NCI-H524 (cell line): Measurements from ENCODE around the gene GFI1.

Source experiments
- DNase-seq, 2 experiments: peaks; one replicate each; lab custom pipeline; 2025; lab: John Stamatoyannopoulos, UW

The GFI1 gene

DNA sequence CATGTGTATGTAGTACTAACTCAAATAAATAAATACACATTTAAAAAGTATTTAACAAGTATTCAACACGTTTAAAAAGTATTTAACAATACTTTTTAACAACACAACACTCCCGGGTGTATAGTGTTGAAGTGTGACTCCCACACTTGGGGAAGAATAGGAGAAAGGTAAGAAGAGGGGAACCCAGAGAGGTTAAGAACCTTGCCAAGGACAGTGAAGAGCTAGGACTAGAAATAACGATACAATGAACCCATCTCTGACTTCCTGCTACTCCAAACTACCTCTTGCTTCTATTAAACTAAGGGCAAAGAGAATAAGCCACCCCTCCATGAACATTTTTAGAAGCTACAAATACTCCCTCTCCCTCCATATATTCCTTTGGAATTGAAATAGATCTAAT is 1.7 kb upstream of the GFI1 start:
- DNase-seq = no peak

DNA sequence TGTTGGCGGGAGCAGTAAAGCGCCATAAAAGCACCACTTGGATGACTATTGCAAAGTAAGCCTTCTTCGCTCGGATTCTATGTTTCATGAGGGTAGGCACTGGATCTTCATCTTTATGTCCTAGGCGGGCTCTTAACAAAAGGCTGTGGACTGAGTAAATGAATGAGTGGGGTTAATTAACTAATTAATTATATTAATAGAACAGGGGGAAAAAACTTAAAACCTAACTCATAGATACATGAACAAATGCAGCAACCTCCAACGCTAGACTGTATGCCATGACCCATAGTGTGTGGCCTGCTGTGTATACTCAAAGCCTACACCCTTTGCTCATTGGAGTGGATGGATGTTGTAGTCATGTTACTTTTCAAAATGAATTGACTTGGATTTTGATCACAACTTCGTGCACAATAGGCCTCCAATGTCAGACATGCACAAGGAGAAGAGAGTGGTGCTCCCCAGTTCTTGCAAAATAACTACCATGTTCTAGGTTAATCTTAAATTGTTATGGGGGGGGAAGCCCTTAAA is 417 bp upstream of the GFI1 start:
- no peak for DNase-seq

DNA sequence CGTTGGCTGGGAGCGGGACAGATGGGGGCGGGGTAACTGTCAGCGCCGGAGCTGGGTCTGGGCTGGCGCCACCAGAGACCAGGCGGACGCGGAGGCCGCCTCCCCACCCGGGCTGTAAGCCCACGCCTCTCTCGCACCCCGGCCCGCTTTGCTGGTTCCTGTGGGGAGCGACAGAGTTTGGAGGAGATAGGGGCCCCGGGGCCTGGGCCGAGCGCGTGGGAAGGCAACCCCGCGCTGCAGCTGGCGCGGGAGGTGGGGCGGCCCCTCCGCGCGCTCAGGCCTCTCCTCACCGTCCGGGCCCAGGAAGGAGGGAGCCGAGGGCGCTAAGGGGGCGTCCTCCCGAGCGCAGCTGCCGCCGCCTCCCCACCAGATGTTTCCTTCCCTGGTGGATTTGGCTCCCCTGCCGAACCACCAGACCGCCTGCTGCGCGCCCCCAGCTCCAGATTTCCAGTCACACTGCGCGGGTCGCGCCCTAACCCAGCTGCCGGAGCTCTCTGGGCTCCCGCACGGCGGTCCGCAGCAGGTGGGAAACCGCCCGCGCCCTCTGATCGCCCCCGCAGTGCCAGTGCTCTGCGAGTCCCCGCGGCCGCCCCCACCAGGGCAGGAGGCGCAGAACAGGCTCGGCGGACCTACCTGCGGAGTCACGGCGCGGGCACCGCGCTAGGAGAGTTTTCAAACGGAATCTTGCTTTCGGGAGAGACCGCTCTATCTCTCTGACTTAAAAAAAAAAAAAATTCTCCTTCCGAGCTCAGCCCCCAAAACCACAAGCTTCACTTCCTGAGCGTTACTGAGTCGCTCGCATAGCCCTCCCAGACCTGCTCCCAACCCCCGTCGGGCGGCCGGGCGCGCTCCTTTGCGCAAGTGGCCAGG is 1.1 kb downstream of the GFI1 start:
- peak; percentile 57 to 71 for DNase-seq

DNA sequence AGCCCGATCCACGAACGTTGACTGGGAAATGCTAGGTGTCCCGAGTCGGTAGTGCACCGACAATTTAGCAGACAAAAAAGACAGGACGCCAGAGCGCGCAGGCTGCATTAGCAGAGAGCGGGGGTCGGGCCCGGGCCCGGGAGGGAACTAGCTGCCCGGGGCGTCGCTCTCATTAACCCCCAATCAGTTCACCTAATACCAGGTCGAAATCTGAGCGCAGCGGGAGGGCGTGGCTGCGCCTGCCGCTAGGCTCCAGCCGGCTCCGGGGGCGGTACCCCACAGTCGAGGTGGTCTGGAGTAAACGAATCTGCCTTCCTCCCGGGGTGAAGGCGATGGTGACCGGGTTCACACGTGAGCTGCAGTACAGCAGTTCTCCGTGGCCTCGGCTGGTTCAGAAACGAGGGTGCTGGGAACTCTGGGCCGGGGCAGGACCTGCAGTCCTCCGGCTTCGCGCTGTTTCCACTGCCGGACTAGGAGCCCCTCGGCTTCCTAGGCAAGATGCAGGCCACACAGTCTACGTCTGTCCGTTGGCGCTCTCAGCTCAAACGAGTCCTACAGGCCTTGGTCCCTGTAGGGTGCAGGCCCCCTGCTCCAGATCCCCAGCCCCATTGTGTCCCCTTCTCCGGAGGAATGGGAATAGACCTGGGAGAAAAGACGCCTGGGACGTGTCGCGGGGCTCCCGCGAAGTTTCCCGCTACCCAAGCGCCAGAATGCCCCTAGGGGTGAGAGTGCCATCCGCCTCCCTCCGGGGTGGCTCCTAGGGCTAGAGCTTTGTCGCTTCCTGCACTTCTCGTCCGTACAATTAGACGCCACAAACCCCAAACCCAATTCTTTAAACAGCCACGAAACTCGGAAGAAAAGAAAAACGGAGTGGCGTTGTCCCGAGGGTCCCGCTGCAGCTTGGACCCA is 2.0 kb downstream of the GFI1 start:
- peak in 1 of 2 experiments; percentile 46 for DNase-seq

DNA sequence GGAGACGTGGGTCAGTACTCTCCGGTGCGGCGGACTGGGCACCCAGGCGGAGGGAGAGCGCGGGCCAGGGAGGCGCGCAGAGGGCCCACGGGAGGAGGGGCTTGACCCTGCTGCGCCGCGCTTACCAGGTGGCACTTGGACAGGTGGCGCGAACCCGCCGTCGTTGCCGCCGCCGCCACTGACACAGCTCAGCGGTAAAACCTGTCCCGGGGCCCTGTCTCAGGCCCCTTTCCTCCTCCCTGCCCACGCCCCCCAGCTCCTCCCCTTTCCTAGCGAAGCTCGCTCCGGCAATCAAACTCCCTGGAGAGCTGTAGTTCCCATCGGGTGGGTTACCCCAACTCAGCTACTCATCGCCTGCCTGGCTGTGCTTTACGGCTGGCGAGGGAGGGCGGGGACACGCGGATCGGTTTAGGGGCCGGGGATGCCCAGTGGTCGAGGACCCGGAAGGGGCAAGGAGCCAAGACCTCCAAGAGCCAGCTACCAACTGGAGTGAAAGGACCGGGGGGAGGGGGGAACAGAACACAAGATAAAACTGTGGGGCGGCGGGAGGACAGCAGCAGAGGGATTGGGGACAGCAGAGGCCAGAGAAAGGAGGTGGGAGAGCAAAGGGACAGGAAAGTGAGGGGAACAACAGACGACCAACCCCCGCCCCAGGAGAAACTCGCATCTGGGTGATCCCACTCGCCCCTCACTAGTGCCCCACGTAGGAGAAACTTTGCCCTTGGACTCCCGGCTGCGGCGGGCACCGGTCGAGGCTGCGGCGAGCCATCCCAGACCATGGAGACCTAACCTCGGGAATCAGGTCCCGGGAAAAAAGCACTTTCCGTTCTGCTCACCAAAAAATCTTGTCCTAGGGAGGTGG is 2.9 kb downstream of the GFI1 start:
- peak in 1 of 2 experiments; percentile 45 for DNase-seq

DNA sequence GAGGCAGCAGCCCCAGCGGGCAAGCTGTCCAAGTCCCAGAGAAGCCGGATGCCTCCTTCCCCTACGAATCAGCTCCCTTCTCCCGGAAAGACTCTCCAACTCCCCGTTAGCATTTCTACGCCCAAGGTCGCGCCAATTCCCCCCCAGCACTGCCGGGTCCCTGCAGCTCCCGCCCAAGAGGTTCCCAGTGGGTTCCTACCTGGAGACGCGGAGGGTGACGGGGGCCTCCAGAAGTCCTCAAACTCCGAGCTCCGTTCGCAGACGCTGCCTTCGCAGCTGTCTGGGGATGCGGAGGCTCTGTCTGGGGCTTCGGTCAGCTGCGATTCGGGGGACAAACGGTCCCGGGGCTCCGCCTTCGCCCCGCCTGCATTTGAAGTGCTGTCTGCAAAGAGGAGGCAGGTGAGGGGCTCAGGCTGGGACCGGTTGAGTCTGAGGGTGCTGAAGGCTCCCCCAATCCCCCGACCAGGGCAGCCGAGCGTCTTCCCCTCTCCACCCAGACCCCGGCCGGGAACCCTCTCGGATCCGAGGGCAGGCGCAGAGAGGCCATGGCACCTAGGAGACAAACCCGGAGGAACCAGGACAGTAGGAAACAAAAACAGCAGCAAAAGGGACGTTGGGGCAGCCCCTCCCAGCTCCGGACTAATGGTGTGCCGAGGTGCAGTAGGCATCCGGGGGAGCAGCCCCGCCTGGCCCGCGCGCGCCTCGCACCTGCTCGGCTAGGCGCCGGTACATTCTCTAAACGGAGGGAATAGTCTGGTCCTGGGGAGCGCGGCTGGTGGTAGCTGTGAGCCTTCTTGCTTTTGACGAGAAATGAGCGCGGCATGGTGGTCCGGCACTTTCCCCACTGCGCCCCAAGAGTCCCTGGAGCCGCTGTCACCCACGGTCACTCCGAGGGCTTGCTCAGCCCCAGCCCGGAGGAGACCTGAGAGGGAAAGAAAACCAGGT is 3.8 kb downstream of the GFI1 start:
- peak in 1 of 2 experiments; percentile 57 for DNase-seq

DNA sequence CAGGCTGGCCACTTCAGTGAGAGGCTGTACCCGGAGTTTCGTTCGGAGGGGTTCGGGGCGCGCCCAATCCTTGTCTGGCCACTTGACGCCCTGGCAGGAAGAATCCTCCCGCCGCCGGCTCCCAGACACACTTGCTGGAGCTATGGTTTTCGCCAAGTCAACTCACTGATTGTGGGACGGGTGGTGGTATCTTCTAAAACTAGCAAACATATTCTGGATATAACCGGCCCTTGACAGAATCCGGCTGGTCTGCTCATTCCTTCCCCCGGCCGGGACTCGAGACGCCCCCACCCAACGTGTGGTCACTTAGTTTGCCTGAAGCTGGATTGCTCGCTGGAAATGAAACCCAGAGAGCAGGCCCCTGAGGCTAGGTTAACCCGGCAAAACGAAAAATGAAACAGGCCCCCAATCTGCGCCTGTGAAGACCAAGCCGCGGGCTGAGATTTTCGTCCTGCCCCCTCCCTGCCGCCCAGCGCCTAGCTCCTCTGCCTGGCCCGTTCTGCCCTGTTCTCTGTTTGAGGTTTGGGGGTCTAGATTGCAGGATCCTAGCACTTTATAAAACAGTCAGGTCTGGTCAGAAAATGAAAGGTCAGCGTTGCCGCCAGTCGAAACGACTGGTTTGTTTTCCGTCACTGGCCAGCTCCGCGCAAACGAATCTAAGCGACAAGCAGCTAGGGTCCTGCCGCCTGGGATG is 4.6 kb downstream of the GFI1 start:
- DNase-seq = no peak

DNA sequence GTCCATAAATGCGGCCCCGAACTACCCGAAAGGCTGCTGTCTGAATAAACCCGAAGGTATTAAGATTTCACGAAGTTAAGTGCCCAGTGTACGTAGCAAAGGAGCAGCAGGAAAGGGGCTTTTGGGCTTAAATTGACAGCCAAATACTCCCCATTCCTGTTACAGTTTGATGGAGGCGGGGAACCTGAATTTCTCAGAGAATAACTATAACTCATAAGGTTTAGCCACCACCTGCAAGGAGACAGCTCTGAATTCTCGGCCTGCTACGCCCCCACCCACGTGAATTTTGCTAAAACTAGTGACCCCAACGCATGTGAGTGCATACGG is 5.2 kb downstream of the GFI1 start:
- DNase-seq = no peak

DNA sequence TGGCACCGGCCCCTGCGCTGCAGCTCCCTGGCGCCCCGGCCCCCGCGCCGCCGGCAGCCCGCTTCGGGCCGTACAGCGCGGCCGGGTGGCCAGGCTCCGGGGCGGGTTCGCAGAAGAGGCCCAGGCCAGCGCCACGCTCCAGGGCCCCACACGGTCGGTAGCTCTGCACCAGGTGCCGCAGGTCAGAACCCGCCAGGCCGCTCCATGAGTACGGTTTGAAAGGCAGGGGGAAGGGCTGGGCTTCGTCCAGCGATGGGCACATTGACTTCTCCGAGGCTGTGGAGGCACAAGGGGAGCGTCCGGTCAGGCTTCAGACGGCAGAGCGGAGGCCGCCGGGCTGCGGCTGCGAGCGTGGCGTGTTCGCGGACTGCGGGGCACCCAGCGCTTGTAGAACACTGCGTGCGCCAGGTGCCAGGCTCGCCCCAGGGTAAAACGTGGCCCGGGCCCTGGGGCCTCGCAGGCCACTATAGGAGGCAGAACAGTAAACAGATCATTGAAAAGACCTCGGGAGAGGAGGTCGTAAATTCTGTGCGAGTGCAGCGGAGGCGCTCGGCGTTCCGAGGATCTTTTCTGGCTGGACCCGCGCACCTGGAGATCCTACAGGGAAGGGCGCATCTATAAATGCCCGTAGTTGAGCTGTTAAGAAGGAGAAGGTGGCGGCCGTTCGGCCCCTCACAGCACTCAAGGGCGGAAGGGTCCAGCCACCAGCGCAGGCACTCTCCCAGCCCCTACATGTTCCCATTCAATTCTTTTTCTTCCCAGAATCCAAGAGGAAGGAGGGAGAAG is 5.7 kb downstream of the GFI1 start:
- no peak for DNase-seq

DNA sequence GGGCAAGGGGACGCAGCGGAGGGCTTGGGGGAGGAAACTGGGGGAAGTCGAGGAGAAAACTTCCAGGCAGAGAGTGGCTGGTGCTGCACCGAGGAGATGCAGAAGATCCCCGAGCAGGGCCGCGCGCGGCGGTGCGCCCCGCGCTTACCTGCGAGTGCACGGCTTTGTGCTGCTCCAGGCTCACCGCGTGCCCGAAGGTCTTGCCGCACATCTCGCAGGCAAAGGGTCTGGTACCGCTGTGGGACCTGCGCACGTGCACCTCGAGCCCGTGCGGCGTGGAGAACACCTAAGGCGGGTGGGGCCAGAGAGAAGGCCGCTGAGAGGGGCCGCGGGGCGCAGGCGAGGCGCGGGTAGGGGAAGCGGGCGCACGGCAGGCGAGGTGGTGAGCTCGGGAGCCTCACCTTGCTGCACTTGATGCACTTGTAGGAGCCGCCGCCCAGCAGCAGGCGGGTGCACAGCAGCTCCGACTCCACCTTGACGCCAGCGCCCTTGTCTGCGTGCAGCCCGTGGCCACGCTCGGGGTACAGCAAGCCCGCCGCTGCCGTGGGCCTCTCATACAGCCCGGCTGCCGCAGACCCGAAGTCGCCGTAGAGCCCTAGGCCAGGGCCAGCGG is 6.4 kb downstream of the GFI1 start:
- no peak for DNase-seq

DNA sequence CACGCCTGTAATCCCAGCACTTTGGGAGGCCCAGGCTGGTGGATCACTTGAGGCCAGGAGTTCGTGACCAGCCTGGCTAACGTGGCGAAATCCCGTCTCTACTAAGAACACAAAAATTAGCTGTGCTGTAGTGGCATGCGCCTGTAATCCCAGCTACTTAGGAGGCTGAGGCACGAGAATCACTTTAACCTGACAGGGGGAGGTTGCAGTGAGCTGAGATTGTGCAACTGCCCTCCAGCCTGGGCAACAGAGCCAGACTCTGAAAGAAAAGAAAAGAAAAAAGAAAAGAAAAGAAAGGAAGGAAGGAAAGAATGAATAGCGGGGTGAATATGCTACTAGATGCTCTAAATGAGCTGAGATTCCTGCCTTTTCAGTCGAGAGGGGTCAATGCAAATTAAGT is 7.1 kb downstream of the GFI1 start:
- no peak for DNase-seq

DNA sequence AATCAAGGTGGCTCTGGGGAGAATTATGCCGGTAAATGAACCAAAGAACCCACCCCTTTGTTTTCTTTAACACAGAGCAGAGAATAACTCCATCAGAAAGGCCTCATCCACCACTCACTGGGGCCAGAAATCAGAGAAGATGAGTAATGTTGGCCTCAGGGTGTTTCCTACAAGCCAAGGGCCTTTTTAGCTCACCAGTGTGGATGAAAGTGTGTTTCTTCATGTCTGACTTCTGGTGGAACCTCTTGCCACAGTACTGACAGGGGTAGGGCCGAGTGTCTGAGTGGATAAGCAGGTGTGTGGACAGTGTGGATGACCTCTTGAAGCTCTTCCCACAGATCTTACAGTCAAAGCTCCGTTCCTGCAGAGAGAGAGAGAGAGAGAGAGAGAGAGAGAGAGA is 8.3 kb downstream of the GFI1 start:
- no peak for DNase-seq

DNA sequence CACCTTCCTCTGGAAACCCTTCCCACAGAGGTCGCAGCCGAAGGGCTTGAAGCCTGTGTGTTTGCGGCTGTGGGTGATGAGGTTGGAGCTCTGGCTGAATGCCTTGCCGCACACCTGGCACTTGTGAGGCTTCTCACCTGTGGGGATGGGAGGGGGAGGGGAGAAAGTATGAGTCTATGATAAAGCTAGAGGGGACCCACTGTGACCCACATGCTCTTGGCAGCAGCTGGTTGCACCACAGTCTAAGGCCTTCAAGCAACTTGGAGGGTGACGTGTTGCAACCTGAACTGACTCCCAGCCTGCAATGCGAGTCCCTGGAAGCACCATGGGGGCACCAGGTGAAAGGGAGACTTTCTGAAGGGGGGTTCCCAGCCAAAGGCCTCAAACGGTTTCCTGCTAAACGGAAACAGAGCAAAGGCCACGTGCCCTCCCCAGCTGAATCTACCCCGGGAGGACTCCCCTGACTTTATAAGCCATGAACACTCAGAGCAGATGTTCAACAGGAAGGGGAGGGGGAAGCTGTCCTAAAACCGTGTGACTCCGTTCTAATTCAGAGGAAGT is 10.6 kb downstream of the GFI1 start:
- DNase-seq = peak in 1 of 2 experiments; percentile 72

DNA sequence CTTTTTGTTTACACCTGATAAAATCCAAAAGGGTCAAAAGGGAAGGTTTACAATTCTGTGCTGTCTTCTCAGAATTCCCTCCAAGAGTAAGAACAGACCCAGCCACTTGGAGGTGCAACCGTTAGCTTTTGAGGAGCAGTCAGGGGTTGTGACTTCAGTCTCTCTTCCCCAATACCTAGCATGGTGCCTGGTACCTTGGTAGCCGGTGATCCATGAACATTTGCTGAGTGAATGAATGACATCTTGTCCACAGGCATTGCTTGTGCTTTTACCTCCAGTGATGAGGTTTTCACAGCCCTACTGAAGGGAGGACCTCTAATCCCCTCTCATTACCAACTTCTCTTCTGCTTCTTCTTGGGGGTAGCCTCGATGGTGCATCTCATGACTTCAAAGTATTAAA is 11.7 kb downstream of the GFI1 start:
- no peak for DNase-seq

DNA sequence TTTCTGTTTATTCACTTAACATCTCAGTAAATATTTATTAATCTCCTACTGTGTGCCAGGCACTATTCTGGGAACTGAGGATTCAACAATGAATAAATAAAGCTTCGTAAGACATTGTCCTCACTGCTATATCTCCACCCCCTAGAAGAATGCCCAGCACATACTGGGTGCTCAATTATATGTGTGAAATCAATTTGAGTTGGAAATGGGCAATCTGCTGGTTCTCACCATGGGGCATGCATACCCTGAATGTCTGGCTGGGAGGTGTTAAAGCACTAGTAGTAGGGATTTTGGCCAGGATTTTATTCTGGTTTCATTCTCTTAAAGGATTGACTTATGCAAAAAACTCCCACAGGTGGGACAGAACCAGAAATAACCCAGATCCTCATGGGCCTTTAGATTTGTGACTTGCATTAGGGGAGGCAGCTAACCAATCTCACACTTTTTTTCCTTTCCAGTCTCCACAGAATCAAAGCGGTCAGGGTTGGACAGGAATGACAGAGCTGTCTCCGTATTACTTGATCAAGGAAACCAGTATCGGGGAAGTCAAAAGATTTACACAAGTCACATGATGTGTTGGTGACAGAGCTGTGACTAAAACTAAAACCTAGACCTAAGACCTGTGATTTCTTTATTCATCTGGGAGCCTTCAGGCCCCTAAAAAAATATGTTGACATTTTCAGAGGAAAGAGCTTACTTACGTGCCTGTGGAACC is 12.8 kb downstream of the GFI1 start:
- no peak for DNase-seq

DNA sequence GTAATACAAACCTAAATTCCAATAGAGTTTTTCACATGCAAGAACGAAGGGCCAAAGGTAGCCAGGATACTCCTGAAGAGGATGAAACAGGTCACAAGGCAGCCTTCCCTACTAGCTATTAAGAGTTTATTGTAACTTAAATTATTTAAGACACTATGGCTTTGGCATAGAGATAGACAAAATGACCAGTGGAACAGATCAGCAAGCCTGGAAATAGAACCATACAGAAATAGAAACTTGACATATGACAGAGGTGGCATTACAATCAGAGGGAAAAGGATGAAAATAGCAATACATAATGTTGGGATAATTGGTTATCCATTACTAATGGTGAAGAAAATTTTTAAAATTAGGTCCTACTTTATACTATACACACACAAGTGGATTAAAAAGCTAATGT is 16.5 kb downstream of the GFI1 start:
- no peak for DNase-seq

DNA sequence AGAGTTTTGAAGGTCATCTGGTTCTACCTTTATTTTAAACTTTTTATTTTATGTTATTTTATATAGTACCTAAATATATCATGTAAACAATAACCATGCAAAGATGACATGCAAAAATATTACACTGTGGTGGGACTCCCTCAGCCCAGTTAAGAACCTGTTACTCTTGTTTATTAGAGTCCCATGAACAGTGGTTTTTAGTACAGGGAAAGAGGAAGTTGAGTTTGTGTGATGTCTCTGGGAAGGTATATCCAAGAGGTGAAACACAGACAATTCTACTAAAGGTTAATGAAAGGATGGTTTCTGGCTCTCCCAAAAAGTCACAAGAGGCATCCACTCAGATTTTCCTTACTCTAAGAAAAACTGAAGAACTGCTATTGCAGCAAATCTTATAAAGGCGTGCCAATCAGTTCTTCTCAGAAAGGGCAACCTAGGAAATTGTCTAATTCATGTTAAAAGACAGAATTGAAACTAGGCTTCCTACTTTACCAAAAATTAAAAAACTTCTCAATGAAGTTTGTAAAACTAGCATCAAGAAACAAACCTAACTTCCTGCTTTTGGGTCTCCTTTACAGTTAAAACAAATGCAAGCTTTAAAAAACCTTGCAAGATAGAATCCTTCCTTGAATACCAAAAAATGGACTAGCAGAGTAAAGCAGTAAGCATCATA is 19.9 kb downstream of the GFI1 start:
- no peak for DNase-seq
